HT1080 (cell line): ENCODE results near the gene CREBRF. TPM values are rescaled to one million over a fixed set of nuclear protein-coding genes. Genes with fewer than 3 reads are reported as not detected.
"Not testable (repeated sequence)": the region's sequence is repeated elsewhere in the genome, so short reads cannot be mapped to it uniquely, and the experiment has no call there.

Experiments used
- DNase-seq: peaks from one replicate; pipeline ENCODE4 v3.0.0-alpha.2; 2015; ENCODE audit warnings: low read depth
- polyA plus RNA-seq, 2 experiments: library from polyadenylated mRNA; depleted of rRNA; stranded (reverse); fragments of >200 nt; gene quantifications; 2 replicates each; pipeline ENCODE4 v1.2.3, GENCODE V29; 2015
- total RNA-seq: library from RNA; depleted of rRNA; stranded (reverse); fragments of >200 nt; shearing (Covaris generic); gene quantifications from 2 replicates; pipeline ENCODE4 v1.2.3, GENCODE V29; 2014; rRNA removed

Gene CREBRF, protein sequence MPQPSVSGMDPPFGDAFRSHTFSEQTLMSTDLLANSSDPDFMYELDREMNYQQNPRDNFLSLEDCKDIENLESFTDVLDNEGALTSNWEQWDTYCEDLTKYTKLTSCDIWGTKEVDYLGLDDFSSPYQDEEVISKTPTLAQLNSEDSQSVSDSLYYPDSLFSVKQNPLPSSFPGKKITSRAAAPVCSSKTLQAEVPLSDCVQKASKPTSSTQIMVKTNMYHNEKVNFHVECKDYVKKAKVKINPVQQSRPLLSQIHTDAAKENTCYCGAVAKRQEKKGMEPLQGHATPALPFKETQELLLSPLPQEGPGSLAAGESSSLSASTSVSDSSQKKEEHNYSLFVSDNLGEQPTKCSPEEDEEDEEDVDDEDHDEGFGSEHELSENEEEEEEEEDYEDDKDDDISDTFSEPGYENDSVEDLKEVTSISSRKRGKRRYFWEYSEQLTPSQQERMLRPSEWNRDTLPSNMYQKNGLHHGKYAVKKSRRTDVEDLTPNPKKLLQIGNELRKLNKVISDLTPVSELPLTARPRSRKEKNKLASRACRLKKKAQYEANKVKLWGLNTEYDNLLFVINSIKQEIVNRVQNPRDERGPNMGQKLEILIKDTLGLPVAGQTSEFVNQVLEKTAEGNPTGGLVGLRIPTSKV
- total RNA-seq, result 1.5 and 3.6 TPM in 2 replicates
- 2.6 and 4.6 TPM in 2 replicates for polyA plus RNA-seq (2015; cell fraction: cytosol; rRNA removed)
- 15.7 and 17.1 TPM in 2 replicates for polyA plus RNA-seq (2015; cell fraction: nucleus; rRNA removed)

DNA sequence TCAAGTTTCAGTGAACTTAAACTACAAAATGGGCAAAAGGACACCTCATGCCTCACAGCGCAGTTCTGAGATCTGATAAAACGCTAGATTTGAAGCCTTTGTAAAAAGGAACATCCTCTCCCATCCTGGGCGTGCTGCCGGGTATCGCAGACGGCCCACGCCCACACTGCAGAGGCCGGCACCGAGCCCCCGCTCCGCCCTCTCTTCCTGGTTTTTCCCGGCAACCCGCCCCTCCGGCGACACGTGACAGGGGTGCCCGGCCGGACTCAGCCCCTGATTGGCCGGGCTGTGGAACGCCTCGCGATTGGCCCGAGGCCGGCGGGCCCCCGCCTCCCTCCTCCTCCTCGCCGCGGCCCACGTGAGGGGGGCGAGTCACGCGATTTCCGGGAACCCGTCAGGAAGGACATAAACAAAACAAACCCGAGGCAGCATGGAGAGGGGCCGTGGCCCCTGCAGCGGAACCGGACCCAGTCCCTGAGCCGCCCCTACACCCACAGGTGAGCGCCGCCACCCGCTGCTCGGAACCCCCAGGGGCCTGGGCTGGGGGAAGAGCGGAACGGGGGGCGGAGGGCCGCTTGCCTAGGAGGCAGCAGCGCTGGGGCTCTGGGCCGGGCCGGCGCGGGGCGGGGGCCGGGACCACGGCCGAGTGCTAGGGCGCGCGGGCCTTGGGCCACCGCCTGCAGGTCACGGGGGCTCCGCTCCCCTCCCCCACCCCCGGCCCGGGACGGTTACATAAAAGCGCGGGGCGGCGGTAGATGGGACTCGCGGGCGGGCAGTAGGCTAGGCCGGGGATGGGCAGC, at the start of gene CREBRF:
TSS of gene CREBRF (plus strand) at position 370 of the 800 bp plus-strand sequence. CDS start 24,424 bp downstream, outside the sequence.
- peak; percentile 97 for DNase-seq

GRCh38 chr5:173010021-173010420, 46.1 kb upstream of the CREBRF start:
- peak; percentile 45 for DNase-seq

- no peak for DNase-seq
Observed at GRCh38 chr5:173010547-173011464, 45.3 kb upstream of the CREBRF start.

DNA sequence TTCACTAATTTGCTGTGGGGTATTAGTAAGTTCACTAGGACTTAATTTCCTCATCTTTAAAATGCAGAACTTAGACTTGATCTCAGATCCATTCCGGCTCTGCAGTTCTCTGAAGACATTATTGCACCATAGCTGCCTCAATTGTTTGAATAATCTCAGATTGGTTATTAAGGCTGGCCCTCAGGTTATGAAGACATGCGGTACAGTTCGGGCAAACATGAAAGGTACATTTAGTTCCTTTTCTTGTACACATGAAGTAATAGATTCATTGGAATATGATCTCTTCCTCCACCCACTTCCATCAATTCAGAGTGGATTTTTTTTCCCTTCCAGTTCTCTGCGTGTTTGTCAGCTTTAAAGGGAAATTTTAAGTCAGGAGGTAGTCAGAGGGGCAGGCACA, 44.6 kb upstream of the CREBRF start:
- DNase-seq, result no peak

- DNase-seq, result no peak
Observed at GRCh38 chr5:173012882-173013281, 43.3 kb upstream of the CREBRF start.

DNA sequence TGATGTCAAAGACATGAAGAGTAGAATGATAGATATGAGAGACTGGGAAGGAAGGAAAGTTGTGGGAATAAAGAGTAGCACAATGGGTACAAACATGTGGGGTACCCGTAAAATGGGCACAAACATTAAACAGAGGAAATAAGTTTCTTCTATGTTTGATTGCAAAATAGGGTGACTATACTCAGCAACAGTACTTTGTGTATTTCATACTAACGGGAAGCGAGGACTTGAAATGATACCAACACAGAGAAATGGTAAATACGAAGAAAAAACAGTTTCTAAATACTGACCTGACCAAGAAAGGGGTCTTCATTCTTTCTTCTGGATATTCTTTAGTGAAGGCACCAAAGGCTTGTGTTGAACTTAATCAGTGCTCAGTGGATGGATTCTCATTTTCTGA, 41.5 kb upstream of the CREBRF start:
- no peak for DNase-seq

DNA sequence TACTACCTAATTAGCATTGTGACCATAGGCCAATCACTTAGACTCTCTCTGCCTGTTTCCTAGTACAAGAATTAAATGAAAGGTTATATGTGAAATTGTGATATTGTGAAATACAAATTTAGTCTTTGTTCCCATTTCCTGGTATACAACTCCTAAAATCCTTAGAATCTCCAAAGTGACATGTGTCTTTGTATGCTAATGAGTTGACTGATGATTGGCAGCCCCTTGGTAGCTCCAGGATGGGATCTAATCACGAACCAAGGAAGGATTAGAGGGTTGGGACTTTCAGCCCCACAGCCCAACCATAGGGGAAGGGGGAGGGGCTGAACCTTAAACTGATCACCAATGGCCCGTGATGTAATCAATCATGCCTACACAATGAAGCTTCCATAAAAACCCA, 41.0 kb upstream of the CREBRF start:
- DNase-seq, result no peak

- no peak for DNase-seq
Observed at GRCh38 chr5:173015598-173016455, 40.3 kb upstream of the CREBRF start.

GRCh38 chr5:173016598-173017046, 39.5 kb upstream of the CREBRF start:
- DNase-seq, result peak; percentile 71

DNA sequence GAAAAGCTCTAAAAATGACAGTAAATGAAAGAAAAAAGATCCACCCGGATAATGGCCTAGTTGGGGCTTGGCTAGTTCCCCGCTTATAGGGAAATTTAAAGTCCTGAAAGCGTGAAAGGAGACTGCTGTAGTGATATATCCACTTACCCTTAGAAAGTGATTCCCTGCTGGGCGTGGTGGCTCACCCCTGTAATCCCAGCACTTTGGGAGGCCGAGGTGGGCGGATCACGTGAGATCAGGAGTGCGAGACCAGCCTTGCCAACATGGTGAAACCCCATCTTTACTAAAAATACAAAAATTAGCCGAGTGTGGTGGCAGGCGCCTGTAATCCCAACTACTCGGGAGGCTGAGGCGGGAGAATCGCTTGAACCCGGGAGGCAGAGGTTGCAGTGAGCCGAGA, 39.1 kb upstream of the CREBRF start:
- DNase-seq, result not testable (repeated sequence)

DNA sequence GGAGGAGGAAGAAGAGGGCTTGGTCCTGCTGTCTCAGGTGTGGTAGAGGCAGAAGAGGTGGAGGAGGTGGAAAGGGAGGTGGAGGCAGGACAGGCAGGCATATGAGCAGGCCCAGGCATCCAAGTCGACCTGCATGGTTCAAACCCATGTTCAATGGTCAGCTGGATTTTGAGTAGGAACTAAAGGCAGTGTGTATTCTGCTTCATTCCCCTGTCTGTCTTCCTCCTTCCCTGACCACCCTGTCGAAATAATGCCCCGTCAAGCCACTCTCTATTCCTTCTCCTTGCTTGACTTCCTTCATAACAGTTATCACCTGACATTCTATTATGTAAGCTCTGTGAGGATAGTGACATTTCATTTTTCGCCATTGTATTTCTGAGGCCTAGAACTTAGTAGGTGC, 37.8 kb upstream of the CREBRF start:
- DNase-seq, result no peak

DNA sequence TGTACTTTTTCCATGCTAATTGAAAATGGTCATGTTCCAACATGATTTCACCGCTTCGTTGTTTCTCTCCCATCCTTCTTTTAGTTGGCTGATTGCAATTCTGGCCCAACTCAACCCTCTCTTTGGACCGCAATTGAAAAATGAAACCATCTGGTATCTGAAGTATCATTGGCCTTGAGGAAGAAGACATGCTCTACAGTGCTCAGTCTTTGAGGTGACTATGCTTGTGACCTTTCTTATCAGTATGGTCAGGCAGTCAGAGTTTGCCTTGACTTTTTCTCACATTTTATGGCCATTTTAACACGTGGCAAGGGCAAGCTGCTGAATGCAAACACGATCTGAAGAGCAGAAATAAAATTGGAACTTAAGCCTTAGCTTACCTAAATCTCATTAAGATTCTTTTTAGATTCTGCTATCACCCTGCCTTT, 36.0 kb upstream of the CREBRF start:
- DNase-seq, result no peak

GRCh38 chr5:173020643-173021042, 35.5 kb upstream of the CREBRF start:
- no peak for DNase-seq

- DNase-seq, result no peak
Observed at GRCh38 chr5:173025651-173026050, 30.5 kb upstream of the CREBRF start.

DNA sequence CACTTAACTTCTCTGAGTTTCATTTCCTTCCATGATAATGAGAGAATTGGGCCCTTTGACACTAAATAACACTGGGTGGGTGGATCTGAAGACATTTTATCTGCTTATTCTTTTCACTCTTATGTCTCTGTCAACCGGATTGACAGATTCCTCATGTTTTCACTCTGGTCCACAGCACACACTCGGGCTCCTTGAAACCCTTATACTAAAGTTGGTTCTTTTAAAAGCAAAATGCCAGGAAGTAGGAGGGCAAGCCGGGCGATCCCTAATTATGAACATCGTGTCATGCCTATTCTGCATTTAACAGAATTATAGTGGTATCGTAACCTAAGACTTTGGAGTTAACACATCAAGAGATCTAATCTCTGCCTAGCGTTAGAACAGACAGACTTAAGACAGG, 28.2 kb upstream of the CREBRF start:
- DNase-seq, result no peak

DNA sequence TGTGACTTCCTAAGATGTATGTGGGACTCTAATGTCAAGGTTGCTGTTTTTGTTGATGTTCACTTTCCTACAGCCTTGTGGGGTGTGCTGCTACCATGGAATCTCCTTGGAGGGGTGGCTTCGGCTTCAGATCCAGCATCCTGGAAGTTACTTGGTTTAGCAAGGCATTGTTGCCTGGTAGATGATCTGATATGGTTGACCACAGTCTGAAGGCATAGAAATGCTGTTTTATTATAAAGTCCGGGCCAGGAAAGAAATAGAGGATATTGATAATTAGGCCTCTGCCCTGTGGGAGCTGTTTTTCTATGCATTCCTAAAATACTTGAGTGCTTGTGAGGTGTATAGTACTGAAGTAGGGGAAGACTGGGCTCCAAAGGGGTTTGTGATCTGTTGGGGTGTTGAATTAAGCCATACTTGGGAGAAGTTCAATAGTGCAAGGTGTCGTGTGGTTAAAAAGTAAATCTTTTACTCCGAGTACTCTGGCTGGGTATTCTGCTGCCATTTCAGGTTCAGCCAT, 27.3 kb upstream of the CREBRF start:
- DNase-seq, result no peak

GRCh38 chr5:173029499-173029921, 26.6 kb upstream of the CREBRF start:
- no peak for DNase-seq

DNA sequence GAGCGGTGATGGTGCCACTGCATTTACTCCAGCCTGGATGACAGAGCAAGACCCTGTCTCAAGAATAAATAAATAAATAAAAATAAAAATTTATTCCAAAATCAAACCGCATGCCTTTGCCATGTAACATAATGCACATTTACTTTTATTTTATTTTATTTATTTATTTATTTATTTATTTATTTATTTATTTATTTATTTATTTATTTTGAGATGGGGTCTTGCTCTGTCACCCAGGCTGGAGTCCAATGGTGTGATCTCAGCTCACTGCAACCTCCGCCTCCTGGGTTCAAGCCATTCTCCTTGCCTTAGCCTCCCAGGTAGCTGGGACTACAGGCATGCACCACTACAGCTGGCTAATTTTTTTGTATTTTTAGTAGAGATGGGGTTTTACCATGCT, 24.1 kb upstream of the CREBRF start:
- not testable (repeated sequence) for DNase-seq

DNA sequence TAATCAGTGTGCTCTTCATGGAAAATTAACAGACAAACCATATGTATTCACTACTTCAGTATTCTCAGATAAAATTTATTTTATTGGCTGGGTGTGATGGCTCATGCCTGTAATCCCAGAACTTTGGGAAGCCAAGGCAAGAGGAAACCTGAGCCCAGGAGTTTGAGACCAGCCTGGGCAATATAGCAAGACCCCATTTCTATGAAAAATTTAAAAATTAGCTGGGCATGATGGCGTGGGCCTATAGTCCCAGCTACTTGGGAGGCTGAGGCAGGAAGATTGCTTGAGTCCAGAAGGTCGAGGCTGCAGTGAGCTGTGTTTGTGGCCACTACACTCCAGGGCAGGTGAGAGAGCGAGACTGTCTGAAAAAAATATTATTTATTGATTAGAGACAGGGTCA, 23.4 kb upstream of the CREBRF start:
- no peak for DNase-seq
